ENCODE results near the gene HSPA6.
"Not testable (repeated sequence)": the region's sequence is repeated elsewhere in the genome, so short reads cannot be mapped to it uniquely, and the experiment has no call there.

Gene HSPA6

GRCh38 chr1:161531986-161532643, 7.8 kb downstream of the HSPA6 start:
- DNase-seq, result no peak
- intact Hi-C loops (cut with DNase I), result no loop called here

GRCh38 chr1:161532644-161533567, 8.6 kb downstream of the HSPA6 start:
- intact Hi-C loops (cut with DNase I), result not testable (repeated sequence)
- peak in 2 of 10 donors; percentile 21 to 84 for DNase-seq

- DNase-seq; intact Hi-C loops (cut with DNase I): not testable (repeated sequence)
Observed at GRCh38 chr1:161537068-161537669, 12.8 kb downstream of the HSPA6 start.

- DNase-seq; intact Hi-C loops (cut with DNase I): not testable (repeated sequence)
Observed at GRCh38 chr1:161538925-161539479, 14.7 kb downstream of the HSPA6 start.

GRCh38 chr1:161539731-161540569, 15.6 kb downstream of the HSPA6 start:
- peak; percentile 47 to 94 (median 68) for DNase-seq
- intact Hi-C loops (cut with DNase I), result not testable (repeated sequence)

- intact Hi-C loops (cut with DNase I), result not testable (repeated sequence)
- DNase-seq, result peak in 1 of 10 donors; percentile 38
Observed at GRCh38 chr1:161540570-161540960, 16.2 kb downstream of the HSPA6 start.

- DNase-seq; intact Hi-C loops (cut with DNase I): not testable (repeated sequence)
Observed at GRCh38 chr1:161542091-161542559, 17.8 kb downstream of the HSPA6 start.

GRCh38 chr1:161543125-161543524, 18.8 kb downstream of the HSPA6 start:
- DNase-seq; intact Hi-C loops (cut with DNase I): not testable (repeated sequence)

- peak in 1 of 10 donors; percentile 21 for DNase-seq
- intact Hi-C loops (cut with DNase I), result not testable (repeated sequence)
Observed at GRCh38 chr1:161545005-161545731, 20.8 kb downstream of the HSPA6 start.

- intact Hi-C loops (cut with DNase I), result not testable (repeated sequence)
- DNase-seq, result peak in 1 of 10 donors; percentile 20
Observed at GRCh38 chr1:161547995-161548741, 23.8 kb downstream of the HSPA6 start.

GRCh38 chr1:161548749-161549406, 24.5 kb downstream of the HSPA6 start:
- DNase-seq; intact Hi-C loops (cut with DNase I): not testable (repeated sequence)

- intact Hi-C loops (cut with DNase I), result no loop called here
- DNase-seq, result peak in 1 of 10 donors; percentile 65
Observed at GRCh38 chr1:161549652-161550051, 25.3 kb downstream of the HSPA6 start, which contains the start of gene FCGR3A. Gene FCGR3A (minus strand): TSS chr1:161549818. CDS start chr1:161549736, 82 bp downstream.

- intact Hi-C loops (cut with DNase I), result not testable (repeated sequence)
Observed at GRCh38 chr1:161550942-161551341, 26.6 kb downstream of the HSPA6 start.

GRCh38 chr1:161553631-161554030, 29.3 kb downstream of the HSPA6 start:
- intact Hi-C loops (cut with DNase I); DNase-seq: not testable (repeated sequence)

More at GRCh38 chr1:161550942-161551341, 26.6 kb downstream of the HSPA6 start:
- DNase-seq, result not testable (repeated sequence)

- DNase-seq; intact Hi-C loops (cut with DNase I): not testable (repeated sequence)
Observed at GRCh38 chr1:161554340-161554739, 30.0 kb downstream of the HSPA6 start.

- intact Hi-C loops (cut with DNase I); DNase-seq: not testable (repeated sequence)
Observed at GRCh38 chr1:161554815-161555417, 30.6 kb downstream of the HSPA6 start.

- intact Hi-C loops (cut with DNase I), result not testable (repeated sequence)
- peak in 1 of 10 donors; percentile 29 for DNase-seq
Observed at GRCh38 chr1:161556143-161556542, 31.8 kb downstream of the HSPA6 start.

All from posterior cingulate gyrus (tissue), 11 donors.